GM23338 (cell line): Measurements from ENCODE around the gene TP73. TPM values are rescaled to one million over a fixed set of nuclear protein-coding genes. Genes with fewer than 3 reads are reported as not detected.

Experiments used
- ATAC-seq: fragments of 200-7000 bp; cut with Tn5 transposase; 3 replicates; pipeline ENCODE4 v1.9.1; 2020
- DNase-seq: peaks from one replicate; pipeline ENCODE4 v3.0.0-alpha.2; 2015; ENCODE audit warnings: low spot score
- H2AFZ ChIP-seq: fragments of 200-600 bp; sonication (generic); 2 replicates; pipeline ENCODE4 v1.8.0; 2016; ENCODE audit warnings: antibody characterized with exemption, mild to moderate bottlenecking, moderate library complexity
- H3F3A ChIP-seq: fragments of 200-600 bp; sonication (generic); replicated peaks from 2 replicates; pipeline ENCODE4 v1.8.0; 2017; ENCODE audit warnings: antibody characterized with exemption, mixed run types, low read depth
- H3K27ac ChIP-seq: fragments of 200-600 bp; sonication (generic); 2 replicates; pipeline ENCODE4 v1.6.1; 2016; ENCODE audit warnings: low read depth
- H3K27me3 ChIP-seq: fragments of 200-600 bp; sonication (generic); 2 replicates; pipeline ENCODE4 v1.8.0; 2016; ENCODE audit warnings: mild to moderate bottlenecking, mixed run types, moderate library complexity; ENCODE audit not compliant: insufficient read depth
- H3K36me3 ChIP-seq: fragments of 200-600 bp; sonication (generic); 2 replicates; pipeline ENCODE4 v1.8.0; 2016; ENCODE audit warnings: mild to moderate bottlenecking; ENCODE audit not compliant: insufficient read depth
- H3K4me1 ChIP-seq: fragments of 200-600 bp; sonication (generic); 2 replicates; pipeline ENCODE4 v1.8.0; 2016; ENCODE audit warnings: mild to moderate bottlenecking, moderate library complexity; ENCODE audit not compliant: insufficient read depth
- H3K4me2 ChIP-seq: fragments of 200-600 bp; sonication (generic); 2 replicates; pipeline ENCODE4 v1.7.1; 2017; ENCODE audit warnings: mixed run types
- H3K4me3 ChIP-seq: fragments of 200-600 bp; sonication (generic); 2 replicates; pipeline ENCODE4 v1.6.1; 2016; ENCODE audit warnings: mixed run types
- H3K79me2 ChIP-seq: fragments of 200-600 bp; sonication (generic); replicated peaks from 2 replicates; pipeline ENCODE4 v1.8.0; 2017; ENCODE audit warnings: mild to moderate bottlenecking; ENCODE audit not compliant: insufficient read depth
- H3K9me2 ChIP-seq: fragments of 200-600 bp; sonication (generic); 2 replicates; pipeline ENCODE4 v1.8.0; 2017; ENCODE audit not compliant: insufficient read depth
- H4K20me1 ChIP-seq: fragments of 200-600 bp; sonication (generic); replicated peaks from 2 replicates; pipeline ENCODE4 v1.8.0; 2017; ENCODE audit warnings: mild to moderate bottlenecking; ENCODE audit not compliant: insufficient read depth
- H3K27ac Mint-ChIP-seq: 2 replicates; pipeline ENCODE4 v1.8.0; 2020; ENCODE audit warnings: inconsistent platforms, mild to moderate bottlenecking, moderate library complexity, mixed read lengths
- H3K27me3 Mint-ChIP-seq: 3 replicates; pipeline ENCODE4 v1.8.0; 2022; ENCODE audit warnings: low read depth, mild to moderate bottlenecking, moderate library complexity, mixed read lengths, inconsistent platforms; ENCODE audit not compliant: insufficient read depth, poor library complexity
- H3K36me3 Mint-ChIP-seq: 3 replicates; pipeline ENCODE4 v1.8.0; 2021; ENCODE audit warnings: low read depth, mild to moderate bottlenecking, inconsistent platforms, moderate library complexity, mixed read lengths
- H3K4me1 Mint-ChIP-seq: 3 replicates; pipeline ENCODE4 v1.8.0; 2020; ENCODE audit warnings: mild to moderate bottlenecking, inconsistent platforms, mixed read lengths
- H3K4me3 Mint-ChIP-seq: 3 replicates; pipeline ENCODE4 v1.8.0; 2021; ENCODE audit warnings: moderate library complexity, mild to moderate bottlenecking, inconsistent platforms, mixed read lengths
- H3K9me3 Mint-ChIP-seq: 3 replicates; pipeline ENCODE4 v1.8.0; 2020; ENCODE audit warnings: moderate library complexity, mild to moderate bottlenecking, inconsistent platforms, mixed read lengths
- CREB1 ChIP-seq: fragments of 250-450 bp; sonication (Bioruptor Pico); IDR thresholded peaks from 2 replicates; pipeline ENCODE4 v1.5.0; 2020; ENCODE audit warnings: low read depth, mild to moderate bottlenecking, moderate library complexity
- ETS1 ChIP-seq: IDR thresholded peaks from 2 replicates; pipeline ENCODE4 v1.6.1; 2016; ENCODE audit warnings: antibody characterized with exemption
- EZH2 ChIP-seq: fragments of 200-600 bp; sonication (generic); IDR thresholded peaks from one replicate; pipeline ENCODE4 v1.8.0; 2017; ENCODE audit warnings: antibody characterized with exemption, mild to moderate bottlenecking, low read depth; ENCODE audit not compliant: unreplicated experiment
- EZH2phosphoT487 ChIP-seq: fragments of 200-600 bp; sonication (generic); IDR thresholded peaks from one replicate; pipeline ENCODE4 v1.8.1; 2018; ENCODE audit warnings: antibody characterized with exemption; ENCODE audit not compliant: unreplicated experiment
- JUNB ChIP-seq: IDR thresholded peaks from one replicate; pipeline ENCODE4 v1.6.1; 2016; ENCODE audit warnings: antibody characterized with exemption; ENCODE audit not compliant: unreplicated experiment
- NANOG ChIP-seq: IDR thresholded peaks from 2 replicates; pipeline ENCODE4 v1.6.1; 2016; ENCODE audit warnings: antibody characterized with exemption, borderline replicate concordance
- REST ChIP-seq: IDR thresholded peaks from one replicate; pipeline ENCODE4 v1.6.1; 2018; ENCODE audit warnings: antibody characterized with exemption; ENCODE audit not compliant: unreplicated experiment
- STAT1 ChIP-seq: IDR thresholded peaks from one replicate; pipeline ENCODE4 v1.6.1; 2016; ENCODE audit warnings: antibody characterized with exemption; ENCODE audit not compliant: unreplicated experiment
- ZNF114 ChIP-seq: fragments of 250-450 bp; sonication (Bioruptor Pico); IDR thresholded peaks from 2 replicates; pipeline ENCODE4 v1.5.0; 2020; ENCODE audit warnings: mild to moderate bottlenecking, moderate library complexity
- ZNF331 ChIP-seq: fragments of 250-450 bp; sonication (Bioruptor Pico); IDR thresholded peaks from 2 replicates; pipeline ENCODE4 v1.5.0; 2020; ENCODE audit warnings: low read depth, mild to moderate bottlenecking, moderate library complexity
- ZNF462 ChIP-seq: fragments of 250-450 bp; sonication (Bioruptor Pico); IDR thresholded peaks from 2 replicates; pipeline ENCODE4 v1.5.0; 2020; ENCODE audit warnings: mild to moderate bottlenecking, moderate library complexity
- polyA plus RNA-seq: library from polyadenylated mRNA; unstranded; fragments of >200 nt; fragmentation: Nextera tagmentation; extraction: Ambion mirVana; gene quantifications from 2 replicates; pipeline ENCODE4 v1.2.1, GENCODE V29; 2016
- total RNA-seq: library from RNA; depleted of rRNA; stranded (reverse); fragments of >200 nt; shearing (Covaris generic); gene quantifications from 2 replicates; pipeline ENCODE4 v1.2.3, GENCODE V29; 2014

The TP73 gene
- total and polyA plus RNA-seq, 2 experiments from 2014 or later, result 1.4 to 3.4 TPM

GRCh38 chr1:3761296-3762010, 109.1 kb downstream of the TP73 start:
- Mint-ChIP-seq H3K4me1 (peaks cover 3% of the 10 kb centered on the region; the same call in 2 of the 3 replicates), H3K27ac (no peak overlapping the region; the same call in 1 of the 2 replicates), H3K27me3 (peaks cover 5% of the 10 kb centered on the region), H3K4me3 (no peak overlapping the region), H3K9me3 (peaks cover 10% of the 10 kb centered on the region), H3K36me3 (peaks cover 6% of the 10 kb centered on the region; the same call in 1 of the 3 replicates)
- H3K27ac ChIP-seq, result no peak overlapping the region
- H4K20me1 ChIP-seq, result no peaks in the 10 kb centered on the region
- no peak for ATAC-seq
- H2AFZ ChIP-seq, result no peak overlapping the region
- H3F3A ChIP-seq, result no peaks in the 10 kb centered on the region
- H3K4me2 ChIP-seq, result no peak overlapping the region
- H3K27me3 ChIP-seq, result no peaks in the 10 kb centered on the region
- H3K79me2 ChIP-seq, result no peaks in the 10 kb centered on the region
- no peak overlapping the region for H3K4me3 ChIP-seq
- TF ChIP-seq ZNF114 (CRISPR knock-in tag) (no peak), NANOG (no peak), ZNF331 (CRISPR knock-in tag) (no peak), STAT1 (no peak), EZH2phosphoT487 (no peak), ETS1 (no peak), CREB1 (CRISPR knock-in tag) (no peak), ZNF462 (CRISPR knock-in tag) (no peak), JUNB (no peak), REST (no peak), EZH2 (no peak)
- DNase-seq, result no peak
- no peaks in the 10 kb centered on the region for H3K4me1 ChIP-seq
- H3K36me3 ChIP-seq, result no peaks in the 10 kb centered on the region
- no peaks in the 10 kb centered on the region for H3K9me2 ChIP-seq
